Activated naive CD8-positive, alpha-beta T cell (primary cell): ENCODE measurements around the gene KCTD19.
A peak's percentile ranks its signal among the peaks of the same experiment; 100 is the strongest.
"Not testable (repeated sequence)": the region's sequence is repeated elsewhere in the genome, so short reads cannot be mapped to it uniquely, and the experiment has no call there.

Source experiments
- H3K27ac Mint-ChIP-seq: one replicate; pipeline ENCODE4 v1.8.0; 2021; ENCODE audit warnings: mixed read lengths
- H3K27me3 Mint-ChIP-seq: one replicate; pipeline ENCODE4 v1.8.0; 2021; ENCODE audit warnings: mixed read lengths
- H3K36me3 Mint-ChIP-seq: one replicate; pipeline ENCODE4 v1.8.0; 2021; ENCODE audit warnings: mixed read lengths
- H3K4me1 Mint-ChIP-seq: one replicate; pipeline ENCODE4 v1.8.0; 2021; ENCODE audit warnings: low read depth, mixed read lengths
- H3K4me3 Mint-ChIP-seq: one replicate; pipeline ENCODE4 v1.8.0; 2021; ENCODE audit warnings: mild to moderate bottlenecking, mixed read lengths
- H3K9me3 Mint-ChIP-seq: one replicate; pipeline ENCODE4 v1.8.0; 2021; ENCODE audit warnings: low read depth, mixed read lengths

KCTD19 gene

DNA sequence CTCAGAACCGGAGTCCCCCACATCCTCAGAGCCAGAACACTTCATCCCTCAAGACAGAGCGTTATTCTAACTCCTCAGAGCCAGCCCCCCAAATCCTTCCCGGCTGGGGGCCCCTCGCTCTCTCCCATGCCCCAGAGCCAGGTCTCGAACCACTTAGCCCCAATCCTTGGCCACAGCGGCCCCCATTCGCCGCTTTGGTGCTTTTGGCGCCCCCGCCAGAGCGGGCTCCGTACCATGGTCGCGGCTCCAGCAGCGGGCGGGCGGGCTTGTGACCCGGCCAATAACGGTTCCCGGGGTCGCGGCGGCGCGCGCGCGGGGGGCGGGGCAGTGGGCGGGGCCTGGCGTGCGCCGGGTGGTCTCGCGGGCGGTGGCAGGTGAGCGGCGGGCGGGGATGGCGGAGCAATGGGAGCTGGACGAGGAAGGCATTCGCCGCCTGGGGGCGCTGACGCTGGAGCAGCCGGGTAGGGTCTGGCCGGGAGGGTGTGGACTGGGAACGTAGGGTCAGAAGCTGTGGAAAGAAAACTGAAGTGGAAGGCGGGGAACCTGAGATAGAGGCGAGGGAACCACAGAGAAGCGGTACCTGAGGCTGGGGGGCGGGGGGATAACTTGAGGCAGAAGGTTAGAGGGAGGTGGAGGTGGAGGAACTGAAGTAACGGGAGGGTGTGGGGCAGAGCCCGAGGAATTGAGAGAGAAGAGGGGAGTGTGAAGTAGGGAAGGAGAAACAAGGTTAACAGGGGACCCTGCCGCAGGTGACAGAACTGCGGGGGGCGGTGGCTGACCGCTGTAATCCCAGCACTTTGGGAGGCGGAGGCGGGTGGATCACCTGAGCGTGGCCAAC is at the start of gene KCTD19, which contains the start of gene LRRC36:
Gene KCTD19 (minus strand): TSS at position 270 of the 838 bp plus-strand sequence. CDS start 34 bp downstream, at position 236.
Gene LRRC36 (plus strand): TSS at position 344 of the 838 bp plus-strand sequence. CDS start 48 bp downstream, at position 392.
- peaks cover 12% of the 10 kb centered on the region for H3K27me3 Mint-ChIP-seq

DNA sequence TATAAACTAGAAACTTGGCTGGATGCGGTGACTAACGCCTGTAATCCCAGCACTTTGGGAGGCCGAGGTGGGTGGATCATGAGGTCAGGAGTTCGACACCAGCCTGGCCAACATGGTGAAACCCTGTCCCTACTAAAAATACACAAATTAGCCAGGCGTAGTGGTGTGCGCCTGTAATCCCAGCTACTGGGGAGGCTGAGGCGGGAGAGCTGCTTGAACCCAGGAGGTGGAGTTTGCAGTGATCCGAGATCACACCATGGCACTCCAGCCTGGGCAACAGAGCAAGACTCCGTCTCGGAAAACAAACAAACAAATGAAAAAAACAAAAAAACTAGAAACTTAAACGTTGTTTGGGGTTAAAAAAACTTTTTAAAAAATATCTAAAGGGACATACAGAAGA is 49.5 kb upstream of the KCTD19 start:
- H3K4me1 Mint-ChIP-seq, H3K4me3 Mint-ChIP-seq: not testable (repeated sequence)

More for the DNA sequence above, at the start of gene KCTD19, which contains the start of gene LRRC36:
- peak within 1 kb of the TSS; percentile 93 for H3K4me3 Mint-ChIP-seq
- H3K4me1 Mint-ChIP-seq = peaks cover 16% of the 10 kb centered on the region
- H3K36me3 Mint-ChIP-seq = no peaks in the 10 kb centered on the region
- H3K9me3 Mint-ChIP-seq = no peaks in the 10 kb centered on the region
- peak within 1 kb of the TSS; percentile 84 for H3K27ac Mint-ChIP-seq

DNA sequence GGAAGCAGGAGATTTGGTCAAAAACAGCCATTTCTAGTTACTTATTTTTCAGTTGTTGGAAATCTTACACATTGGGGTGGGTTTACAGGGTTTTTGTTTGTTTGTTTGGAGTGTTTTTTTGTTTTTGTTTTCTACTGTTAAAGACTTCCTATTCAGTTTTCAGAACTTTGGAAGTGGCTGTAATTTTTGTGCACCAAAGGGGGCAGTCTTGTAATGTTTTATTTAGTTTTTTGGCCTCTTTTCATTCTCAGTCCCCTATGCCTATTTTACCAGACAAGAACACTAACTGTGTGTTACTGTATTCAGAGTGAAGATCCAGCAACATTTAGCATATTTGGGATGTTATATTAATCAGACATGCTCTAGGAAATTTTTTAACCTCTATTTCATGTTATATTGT is 46.1 kb upstream of the KCTD19 start:
- H3K27me3 Mint-ChIP-seq = no peaks in the 10 kb centered on the region
- H3K4me3 Mint-ChIP-seq = no peak overlapping the region
- H3K9me3 Mint-ChIP-seq = no peaks in the 10 kb centered on the region
- no peak overlapping the region for H3K27ac Mint-ChIP-seq
- H3K36me3 Mint-ChIP-seq = no peaks in the 10 kb centered on the region
- H3K4me1 Mint-ChIP-seq = no peaks in the 10 kb centered on the region

More for the DNA sequence above, 49.5 kb upstream of the KCTD19 start:
- not testable (repeated sequence) for H3K27me3 Mint-ChIP-seq, H3K9me3 Mint-ChIP-seq, H3K36me3 Mint-ChIP-seq, H3K27ac Mint-ChIP-seq

DNA sequence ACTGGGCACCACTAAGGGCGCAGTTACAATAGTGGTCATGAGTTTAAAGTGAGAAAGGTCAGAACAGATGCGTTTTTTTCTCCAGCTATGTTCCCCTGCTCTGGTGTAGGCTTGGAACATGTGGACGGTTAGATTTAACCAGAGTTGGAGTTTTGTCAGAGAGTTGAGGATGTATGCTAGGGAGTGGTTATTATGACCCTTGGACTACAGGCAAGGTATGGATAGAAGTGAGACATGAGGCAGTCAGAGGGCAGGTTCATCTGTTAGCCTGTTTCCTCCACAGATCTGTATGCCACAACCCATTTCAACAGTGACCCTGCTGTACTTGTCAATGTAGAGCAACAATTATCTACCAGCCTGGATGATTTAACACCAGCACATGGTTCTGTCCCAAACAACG is 44.1 kb upstream of the KCTD19 start:
- H3K4me1 Mint-ChIP-seq = peaks cover 2% of the 10 kb centered on the region
- H3K36me3 Mint-ChIP-seq = no peaks in the 10 kb centered on the region
- no peaks in the 10 kb centered on the region for H3K9me3 Mint-ChIP-seq
- no peaks in the 10 kb centered on the region for H3K27me3 Mint-ChIP-seq
- no peak overlapping the region for H3K4me3 Mint-ChIP-seq
- H3K27ac Mint-ChIP-seq = no peak overlapping the region

DNA sequence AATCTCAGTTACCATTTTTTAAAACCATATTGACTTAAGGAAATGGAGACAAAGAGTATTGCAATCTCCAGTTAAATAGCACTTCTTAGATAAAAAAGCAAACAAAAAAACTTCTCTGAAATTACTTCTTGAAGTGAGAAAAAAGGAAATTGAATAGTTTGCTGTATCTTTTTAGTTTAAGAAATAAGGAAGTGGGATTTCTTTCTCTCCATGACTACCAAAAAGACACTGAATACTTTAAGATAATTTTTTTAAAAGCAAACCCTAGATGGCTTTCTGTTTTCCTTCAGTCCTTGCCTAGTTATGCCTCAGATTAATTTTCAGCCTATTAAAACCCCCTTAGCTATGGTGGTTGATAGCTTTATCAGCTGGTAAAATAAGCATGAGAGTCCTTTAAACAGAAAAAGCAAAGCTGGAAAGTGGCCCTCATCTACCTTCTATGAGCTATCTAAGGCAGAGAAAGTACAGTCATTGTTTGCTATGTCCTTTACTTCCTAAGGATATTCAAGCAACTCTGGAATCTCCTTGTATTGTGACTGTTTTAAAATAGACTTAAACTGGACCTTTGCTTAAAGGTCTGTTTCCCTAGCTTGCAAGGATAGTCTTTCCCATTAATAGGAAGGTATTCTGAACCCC is 38.2 kb upstream of the KCTD19 start:
- Mint-ChIP-seq H3K4me1 (peaks cover 17% of the 10 kb centered on the region), H3K27ac (no peak overlapping the region), H3K36me3 (no peaks in the 10 kb centered on the region), H3K4me3 (no peak overlapping the region), H3K27me3 (no peaks in the 10 kb centered on the region), H3K9me3 (no peaks in the 10 kb centered on the region)

DNA sequence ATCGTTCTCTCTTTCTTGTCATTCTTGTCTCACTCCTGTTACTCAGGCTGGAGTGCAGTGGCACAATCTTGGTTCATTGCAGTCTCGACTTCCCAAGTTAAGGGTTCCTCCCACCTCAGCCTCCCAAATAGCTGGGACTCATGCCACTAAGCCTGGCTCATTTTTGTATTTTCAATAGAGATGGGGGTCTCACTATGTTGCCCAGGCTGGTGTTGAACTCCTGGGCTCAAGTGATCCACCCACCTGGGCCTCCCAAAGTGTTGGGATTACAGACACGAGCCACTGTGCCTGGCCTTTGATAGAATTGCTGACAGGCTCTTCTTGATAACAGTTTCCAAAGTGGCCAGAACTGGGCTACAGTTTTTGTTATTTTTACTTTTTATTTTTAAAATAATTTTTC is 34.5 kb upstream of the KCTD19 start:
- Mint-ChIP-seq H3K36me3 (no peaks in the 10 kb centered on the region), H3K4me1 (peaks cover 17% of the 10 kb centered on the region), H3K4me3 (no peak overlapping the region), H3K27me3 (no peaks in the 10 kb centered on the region), H3K9me3 (no peaks in the 10 kb centered on the region), H3K27ac (no peak overlapping the region)

DNA sequence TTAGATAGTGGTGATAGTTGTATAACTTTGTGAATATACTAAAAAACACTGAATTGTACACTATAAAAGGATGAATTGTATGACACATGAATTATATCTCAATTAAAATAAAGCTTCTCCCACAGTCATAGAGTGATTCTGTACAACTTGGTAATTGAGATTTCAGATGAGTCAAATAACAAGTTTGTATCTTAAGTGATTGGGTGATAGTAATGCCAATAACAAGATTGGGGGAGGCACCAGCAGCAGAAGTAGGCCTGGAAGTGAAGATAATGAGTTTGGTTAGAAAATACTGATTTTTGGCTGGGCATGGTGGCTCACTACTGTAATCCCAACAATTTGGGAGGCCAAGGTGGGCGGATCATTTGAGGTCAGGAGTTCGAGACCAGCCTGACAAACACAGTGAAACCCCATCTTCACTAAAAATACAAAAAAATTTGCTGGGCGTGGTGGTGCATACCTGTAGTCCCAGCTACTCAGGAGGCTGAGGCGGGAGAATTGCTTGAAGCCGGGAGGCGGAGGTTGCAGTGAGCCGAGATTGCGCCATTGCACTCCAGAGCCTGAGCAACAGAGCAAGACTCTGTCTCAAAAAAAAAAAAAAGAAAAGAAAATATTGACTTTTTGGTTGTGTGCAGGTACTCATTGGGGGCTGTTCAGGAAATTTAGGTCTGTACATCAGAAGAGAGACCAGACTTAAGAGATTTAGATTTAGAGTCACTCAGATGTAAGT is 33.2 kb upstream of the KCTD19 start:
- H3K27me3 Mint-ChIP-seq, H3K36me3 Mint-ChIP-seq, H3K4me3 Mint-ChIP-seq, H3K9me3 Mint-ChIP-seq, H3K4me1 Mint-ChIP-seq, H3K27ac Mint-ChIP-seq: not testable (repeated sequence)

DNA sequence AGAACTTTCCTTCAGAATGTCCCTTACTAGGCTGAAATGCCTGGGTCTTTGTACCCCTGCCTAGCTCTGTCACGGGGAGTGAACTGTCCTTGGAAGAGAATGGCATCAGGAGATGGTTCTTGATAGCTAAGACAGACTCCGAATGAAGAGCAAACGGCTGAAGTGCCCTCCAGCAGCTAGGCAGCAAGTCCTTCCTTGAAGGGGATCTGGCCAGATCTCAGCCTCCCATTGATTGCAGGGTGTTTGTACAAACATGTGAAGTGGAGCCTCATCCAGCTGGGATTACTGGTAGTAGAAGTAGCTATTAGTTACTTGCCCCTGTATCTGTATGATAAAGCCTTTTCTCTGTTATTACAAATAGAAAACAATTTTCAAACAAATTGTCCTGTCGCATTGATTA is 31.0 kb upstream of the KCTD19 start:
- H3K4me1 Mint-ChIP-seq = no peaks in the 10 kb centered on the region
- H3K9me3 Mint-ChIP-seq = no peaks in the 10 kb centered on the region
- no peak overlapping the region for H3K4me3 Mint-ChIP-seq
- no peaks in the 10 kb centered on the region for H3K36me3 Mint-ChIP-seq
- no peak overlapping the region for H3K27ac Mint-ChIP-seq
- no peaks in the 10 kb centered on the region for H3K27me3 Mint-ChIP-seq

DNA sequence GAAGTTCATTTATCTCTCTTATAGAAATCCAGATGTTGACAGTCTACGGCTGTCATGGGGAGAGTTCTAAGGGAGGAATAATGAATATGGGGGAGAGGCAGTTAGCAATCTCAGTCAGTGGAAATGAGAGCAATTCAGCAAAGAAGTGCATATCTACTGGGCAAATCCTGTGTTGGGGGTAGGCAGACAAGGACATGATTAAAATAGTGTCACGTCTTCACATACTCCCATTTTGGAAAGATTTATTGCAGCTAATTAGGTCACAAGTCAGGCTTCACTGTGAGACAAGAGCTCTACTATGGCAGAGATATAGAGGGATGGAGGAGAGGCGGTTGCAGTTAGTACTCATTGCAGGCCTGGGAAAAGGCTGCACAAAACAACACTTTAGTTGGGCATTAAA is 29.9 kb upstream of the KCTD19 start:
- Mint-ChIP-seq H3K36me3 (no peaks in the 10 kb centered on the region), H3K27me3 (no peaks in the 10 kb centered on the region), H3K9me3 (no peaks in the 10 kb centered on the region), H3K4me1 (no peaks in the 10 kb centered on the region), H3K4me3 (no peak overlapping the region), H3K27ac (no peak overlapping the region)

DNA sequence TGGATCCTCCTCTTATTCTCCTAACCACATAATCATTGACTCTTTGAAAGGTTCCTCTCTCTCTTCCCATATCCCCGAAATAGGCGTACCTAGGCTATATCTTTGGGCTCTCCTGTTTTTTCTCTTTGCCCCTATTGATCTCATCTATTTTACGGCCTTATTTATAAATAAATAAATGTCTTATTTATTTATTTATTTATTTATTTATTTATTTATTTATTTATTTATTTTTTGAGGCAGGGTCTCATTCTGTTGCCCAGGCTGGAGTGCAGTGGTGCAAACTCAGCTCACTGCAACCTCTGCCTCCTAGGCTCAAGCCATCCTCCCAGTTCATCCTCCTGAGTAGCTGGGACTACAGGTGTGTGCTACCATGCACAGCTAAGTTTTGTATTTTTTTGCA is 25.9 kb upstream of the KCTD19 start:
- not testable (repeated sequence) for H3K27me3 Mint-ChIP-seq, H3K9me3 Mint-ChIP-seq, H3K27ac Mint-ChIP-seq, H3K36me3 Mint-ChIP-seq, H3K4me1 Mint-ChIP-seq, H3K4me3 Mint-ChIP-seq

DNA sequence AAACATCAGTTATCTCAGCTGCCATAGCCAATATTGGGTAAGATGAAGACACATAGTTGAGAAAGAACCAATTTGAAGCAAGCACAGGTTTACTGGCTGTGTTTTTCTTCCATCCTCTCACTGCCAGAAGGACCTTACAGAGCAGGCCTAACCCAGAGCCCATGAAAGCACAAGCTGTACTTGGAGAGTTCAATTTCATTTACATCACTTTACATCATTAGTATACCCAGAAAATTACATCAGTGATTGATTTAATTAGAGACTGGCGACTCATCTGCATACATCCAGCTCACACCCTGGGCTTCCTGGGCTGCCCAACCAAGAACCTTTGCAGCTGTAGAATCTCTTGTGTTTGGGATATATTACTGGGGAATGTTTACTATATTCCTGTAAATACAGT is 23.8 kb upstream of the KCTD19 start:
- H3K27me3 Mint-ChIP-seq = no peaks in the 10 kb centered on the region
- no peaks in the 10 kb centered on the region for H3K36me3 Mint-ChIP-seq
- no peak overlapping the region for H3K27ac Mint-ChIP-seq
- H3K4me3 Mint-ChIP-seq = no peak overlapping the region
- no peaks in the 10 kb centered on the region for H3K4me1 Mint-ChIP-seq
- H3K9me3 Mint-ChIP-seq = no peaks in the 10 kb centered on the region

DNA sequence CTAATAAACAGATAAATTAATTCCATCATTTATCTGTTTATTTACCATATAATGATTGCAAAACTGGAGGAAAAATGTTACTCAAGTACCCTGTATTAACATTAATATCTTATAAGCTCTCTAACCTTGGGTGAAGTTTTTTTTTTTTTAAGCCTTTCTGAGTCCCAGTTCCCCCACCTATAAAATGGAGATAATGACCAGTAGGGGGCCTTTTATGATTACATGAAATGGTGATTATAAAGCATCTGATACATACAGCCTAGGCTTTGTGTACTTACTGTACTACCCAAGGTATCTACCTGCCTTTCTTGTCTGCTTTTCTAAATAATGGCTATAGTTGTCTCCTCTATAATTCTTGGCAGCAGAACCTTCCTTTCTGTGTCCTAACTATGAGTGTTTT is 22.6 kb upstream of the KCTD19 start:
- Mint-ChIP-seq H3K36me3 (no peaks in the 10 kb centered on the region), H3K27me3 (no peaks in the 10 kb centered on the region), H3K4me3 (no peak overlapping the region), H3K4me1 (no peaks in the 10 kb centered on the region), H3K9me3 (no peaks in the 10 kb centered on the region), H3K27ac (no peak overlapping the region)

DNA sequence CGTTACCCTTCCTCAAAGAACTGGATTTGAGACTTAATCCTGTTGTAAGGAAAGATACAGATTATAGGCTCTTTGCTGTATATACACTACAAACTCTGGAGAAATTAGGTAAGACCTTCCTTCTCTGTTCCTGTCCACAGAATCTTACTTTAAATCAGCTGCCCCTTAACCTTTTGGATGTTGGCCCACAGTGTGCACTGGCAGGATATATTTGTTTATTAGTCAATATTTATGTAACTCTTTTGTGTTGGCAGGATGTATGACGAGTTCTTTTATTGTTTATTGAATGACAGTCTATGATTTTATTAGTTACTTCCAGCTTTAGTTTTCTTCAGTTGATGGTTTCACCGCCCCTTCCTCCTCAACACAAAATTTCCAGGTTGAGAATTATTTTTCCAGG is 19.8 kb upstream of the KCTD19 start:
- Mint-ChIP-seq H3K9me3 (no peaks in the 10 kb centered on the region), H3K27me3 (peaks cover 2% of the 10 kb centered on the region), H3K4me1 (no peaks in the 10 kb centered on the region), H3K36me3 (no peaks in the 10 kb centered on the region), H3K4me3 (no peak overlapping the region), H3K27ac (no peak overlapping the region)

DNA sequence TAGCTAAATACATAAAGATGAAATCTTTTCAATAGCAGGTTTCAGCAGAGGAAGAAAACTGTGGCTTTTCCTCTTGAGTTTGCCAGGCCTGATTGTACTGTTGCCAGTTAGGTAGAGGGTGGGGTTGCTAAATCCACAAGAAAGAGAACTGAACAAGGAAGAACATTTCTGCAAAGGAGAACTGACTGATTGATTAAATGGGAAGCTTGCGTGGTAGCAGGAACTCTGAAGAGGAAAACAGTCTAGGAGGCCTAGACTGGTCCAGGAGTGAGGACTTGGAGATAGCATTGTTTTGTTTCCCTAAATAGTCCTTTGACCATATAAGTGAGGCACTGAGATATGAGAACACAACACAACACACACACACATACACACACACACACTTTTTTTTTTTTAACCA is 18.9 kb upstream of the KCTD19 start:
- Mint-ChIP-seq H3K36me3 (no peaks in the 10 kb centered on the region), H3K9me3 (no peaks in the 10 kb centered on the region), H3K27me3 (peaks cover 2% of the 10 kb centered on the region), H3K4me1 (no peaks in the 10 kb centered on the region), H3K4me3 (no peak overlapping the region), H3K27ac (no peak overlapping the region)

DNA sequence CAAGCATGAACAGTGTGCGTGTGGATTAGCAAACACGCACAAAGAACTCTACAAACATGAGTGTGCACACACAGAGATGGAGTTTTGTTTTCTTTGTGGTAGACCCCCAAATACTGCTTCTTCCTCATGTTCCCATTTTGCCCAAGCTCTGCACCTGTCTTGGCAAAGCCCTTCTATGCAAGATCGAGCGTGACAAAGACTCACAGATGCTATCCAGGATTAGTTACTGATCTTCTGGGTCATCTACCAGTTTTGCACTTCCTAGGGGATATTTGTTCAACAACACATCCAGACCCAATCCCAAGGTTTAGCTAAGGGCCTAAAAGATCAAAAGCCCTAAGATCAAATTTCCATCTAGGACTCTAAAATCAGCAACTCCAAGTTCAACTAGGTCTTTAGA is 16.1 kb upstream of the KCTD19 start:
- Mint-ChIP-seq H3K36me3 (no peaks in the 10 kb centered on the region), H3K27ac (no peak overlapping the region), H3K27me3 (peaks cover 6% of the 10 kb centered on the region), H3K4me3 (no peak overlapping the region), H3K9me3 (no peaks in the 10 kb centered on the region), H3K4me1 (no peaks in the 10 kb centered on the region)
